Right lung (tissue), 10 donors: ENCODE results near the gene SLC16A1. TPM values are rescaled to one million over a fixed set of nuclear protein-coding genes. Genes with fewer than 3 reads are reported as not detected.
"Not testable (repeated sequence)": the region's sequence is repeated elsewhere in the genome, so short reads cannot be mapped to it uniquely, and the experiment has no call there.

Source experiments
- DNase-seq, 2 donors: peaks; one replicate each; pipeline ENCODE4 v3.0.0-alpha.2; 2013
- long read RNA-seq, 8 donors: transcript quantifications; one replicate each; lab custom pipeline, GENCODE V29; 2026
- polyA plus RNA-seq, 5 donors: library from polyadenylated mRNA; unstranded; fragments of 120-200 nt; gene quantifications; one replicate each; pipeline versions ENCODE4 v1.2.1 to v1.2.3, GENCODE V29; 2013; ENCODE audit warnings: inconsistent platforms in 1 of 5, low replicate concordance in 1 of 5; ENCODE audit not compliant: insufficient read length in 5 of 5, insufficient read depth in 1 of 5

The SLC16A1 gene, protein sequence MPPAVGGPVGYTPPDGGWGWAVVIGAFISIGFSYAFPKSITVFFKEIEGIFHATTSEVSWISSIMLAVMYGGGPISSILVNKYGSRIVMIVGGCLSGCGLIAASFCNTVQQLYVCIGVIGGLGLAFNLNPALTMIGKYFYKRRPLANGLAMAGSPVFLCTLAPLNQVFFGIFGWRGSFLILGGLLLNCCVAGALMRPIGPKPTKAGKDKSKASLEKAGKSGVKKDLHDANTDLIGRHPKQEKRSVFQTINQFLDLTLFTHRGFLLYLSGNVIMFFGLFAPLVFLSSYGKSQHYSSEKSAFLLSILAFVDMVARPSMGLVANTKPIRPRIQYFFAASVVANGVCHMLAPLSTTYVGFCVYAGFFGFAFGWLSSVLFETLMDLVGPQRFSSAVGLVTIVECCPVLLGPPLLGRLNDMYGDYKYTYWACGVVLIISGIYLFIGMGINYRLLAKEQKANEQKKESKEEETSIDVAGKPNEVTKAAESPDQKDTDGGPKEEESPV
- 10 to 100 TPM; 24.7 to 35.8 (median 29.6) TPM for polyA plus RNA-seq
- long read RNA-seq, donor 1, partial matches to known transcripts, result 0 of 5 reads
- long read RNA-seq, donor 1, other reads (novel, unspliced or antisense), result 0 of 5 reads
- long read RNA-seq, donor 2, result 0 reads
- long read RNA-seq, donor 3, partial matches to known transcripts, result 0 of 1 reads
- long read RNA-seq, donor 3, other reads (novel, unspliced or antisense), result 0 of 1 reads
- long read RNA-seq, donor 4, partial matches to known transcripts, result 0 of 4 reads
- long read RNA-seq, donor 4, other reads (novel, unspliced or antisense), result 0 of 4 reads
- long read RNA-seq, donor 5, partial matches to known transcripts, result 0 of 5 reads
- long read RNA-seq, donor 5, other reads (novel, unspliced or antisense), result 0 of 5 reads
- long read RNA-seq, donor 6, transcript SLC16A1-201 (5 exons, 3,910 nt), result major isoform, 5 of 6 reads
- long read RNA-seq, donor 6, partial matches to known transcripts, result 0 of 6 reads
- long read RNA-seq, donor 6, other reads (novel, unspliced or antisense), result 0 of 6 reads
- long read RNA-seq, donor 7, partial matches to known transcripts, result 0 of 2 reads
- long read RNA-seq, donor 7, other reads (novel, unspliced or antisense), result 0 of 2 reads
- long read RNA-seq, donor 8, partial matches to known transcripts, result 19 of 20 reads
- long read RNA-seq, donor 8, other reads (novel, unspliced or antisense), result 0 of 20 reads

DNA sequence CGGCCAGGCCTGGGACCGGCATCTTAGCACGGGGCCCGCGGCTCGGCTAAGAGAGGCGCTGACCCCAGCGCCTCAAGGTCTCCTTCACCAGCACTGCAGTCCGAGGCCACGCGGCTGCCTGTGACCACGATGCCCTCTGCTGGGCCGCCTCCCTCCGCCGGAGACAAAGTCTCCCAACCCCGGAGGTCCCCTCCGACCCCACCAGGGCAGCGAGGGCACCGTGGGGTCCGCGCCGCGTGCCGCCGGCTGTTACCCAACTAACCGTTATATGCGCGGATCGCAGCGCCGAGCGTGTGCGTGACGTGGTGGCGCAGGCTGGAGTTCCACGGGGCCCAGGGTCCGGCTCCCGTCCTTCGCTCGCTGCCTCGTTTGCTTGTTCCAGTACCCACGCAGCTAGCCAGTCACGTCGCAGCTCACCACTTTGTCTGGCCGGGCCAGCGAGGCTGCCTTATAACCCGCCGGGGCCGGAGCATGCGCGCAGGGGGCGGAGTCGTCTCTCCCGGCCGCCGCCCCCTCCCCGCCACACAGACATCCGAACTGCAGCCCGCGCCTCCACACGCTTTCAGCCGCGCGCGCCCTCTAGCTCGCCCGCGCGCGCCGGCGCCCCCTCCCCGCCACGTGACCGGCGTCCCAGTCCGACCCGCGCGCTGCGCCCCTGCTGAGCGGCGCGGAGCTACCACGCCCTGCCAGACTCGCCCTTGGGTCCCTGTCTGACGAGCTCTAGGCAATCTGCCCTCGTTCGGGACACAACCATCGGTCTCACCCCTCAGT, at the start of gene SLC16A1:
Gene SLC16A1 (minus strand): TSS at position 424 of the 771 bp plus-strand sequence. CDS start 26,888 bp downstream, outside the sequence.
- DNase-seq, result peak; percentile 91 to 93

DNA sequence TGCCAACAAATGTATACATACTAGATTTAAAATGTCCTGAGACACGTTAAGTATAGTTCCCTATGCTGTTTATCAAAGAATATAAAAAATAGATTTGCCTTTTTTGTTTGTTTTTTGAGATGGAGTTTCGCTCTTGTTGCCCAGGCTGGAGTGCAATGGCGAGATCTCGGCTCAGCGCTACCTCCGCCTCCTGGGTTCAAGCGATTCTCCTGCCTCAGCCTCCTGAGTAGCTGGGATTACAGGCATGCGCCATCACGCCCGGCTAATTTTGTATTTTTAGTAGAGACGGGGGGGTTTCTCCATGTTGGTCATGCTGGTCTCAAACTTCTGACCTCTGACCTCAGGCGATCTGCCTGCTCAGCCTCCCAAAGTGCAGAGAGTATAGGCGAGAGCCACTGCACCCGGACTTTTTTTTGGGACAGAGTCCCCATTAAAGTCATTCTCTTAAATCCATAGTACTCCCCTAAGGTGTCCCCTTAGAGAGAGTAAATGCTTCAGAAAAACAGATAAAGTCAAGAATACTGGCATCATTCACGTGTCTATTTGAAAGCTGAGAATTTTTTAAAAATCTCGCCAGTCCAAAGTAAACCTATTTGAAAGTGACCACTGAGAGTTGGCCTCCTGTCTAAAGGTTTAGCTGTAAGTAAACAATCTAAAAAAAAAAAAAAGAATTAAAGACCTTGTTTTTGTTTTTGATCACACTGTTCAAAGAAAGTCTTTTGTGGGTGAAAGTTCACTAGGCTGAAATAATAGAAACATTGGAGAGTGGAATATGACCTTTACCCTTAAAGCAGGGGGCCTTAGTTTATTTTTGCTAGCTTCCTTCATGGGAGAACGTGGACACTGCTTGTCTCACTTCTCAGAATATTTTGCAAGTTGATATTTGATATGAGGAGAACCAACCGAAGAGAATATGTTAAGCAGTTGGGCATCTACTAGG, 48.0 kb upstream of the SLC16A1 start:
- no peak for DNase-seq

DNA sequence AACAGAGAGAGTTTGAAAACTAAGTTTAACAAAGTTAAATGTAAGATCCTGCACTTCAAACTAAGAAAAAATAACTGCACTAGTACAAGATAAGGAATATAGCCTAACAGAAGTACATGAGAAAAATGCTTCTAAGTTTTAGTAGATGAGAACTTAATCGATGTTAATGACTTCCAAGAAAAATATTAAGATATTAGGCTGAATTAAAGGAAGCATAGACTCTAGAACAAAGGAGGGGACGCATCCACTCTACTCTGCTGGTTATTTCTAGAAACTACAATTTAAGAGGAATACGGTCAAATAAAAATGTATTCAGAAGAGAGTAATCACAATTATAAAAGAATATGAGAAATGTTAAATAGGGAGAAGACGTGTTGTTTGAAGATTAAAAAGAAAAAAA, 46.3 kb upstream of the SLC16A1 start:
- no peak for DNase-seq

DNA sequence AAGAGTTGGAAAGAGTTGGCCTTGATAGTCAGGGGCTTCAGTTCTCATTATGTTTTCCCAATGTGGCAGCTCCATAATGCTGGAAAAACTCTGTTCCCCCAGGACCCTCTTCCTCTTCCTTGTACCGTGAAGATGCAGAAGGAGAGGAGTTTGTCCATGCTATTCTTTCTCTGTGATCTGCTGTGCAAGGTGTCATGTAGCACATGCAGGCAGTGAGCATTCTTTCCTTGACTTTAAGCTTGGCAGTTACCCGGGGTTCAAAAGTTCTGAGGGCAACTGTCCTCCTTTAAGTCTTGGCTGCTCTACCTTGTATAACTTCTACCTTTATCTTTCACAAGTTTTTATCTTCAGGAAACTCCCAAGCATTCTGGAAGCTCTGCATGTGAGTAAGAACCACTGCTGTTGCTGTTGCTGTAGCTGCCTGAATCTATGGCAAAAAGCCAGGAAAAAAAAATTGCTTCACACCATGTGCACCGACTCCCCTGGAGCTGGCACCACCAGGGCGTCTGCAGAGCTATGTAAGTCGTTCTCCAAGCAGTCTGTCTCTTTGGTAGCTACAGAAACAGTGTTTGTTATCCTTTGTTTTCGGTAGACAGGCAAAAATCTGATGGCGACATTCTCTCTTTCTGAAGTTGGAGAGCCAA, 42.7 kb upstream of the SLC16A1 start:
- peak in 1 of 2 donors; percentile 20 for DNase-seq

- DNase-seq, result no peak
Measured at GRCh38 chr1:112997781-112998180, 41.8 kb upstream of the SLC16A1 start.

GRCh38 chr1:112995890-112996289, 39.9 kb upstream of the SLC16A1 start:
- DNase-seq, result no peak

- DNase-seq, result not testable (repeated sequence)
Measured at GRCh38 chr1:112995021-112995420, 39.0 kb upstream of the SLC16A1 start.

GRCh38 chr1:112992780-112993179, 36.8 kb upstream of the SLC16A1 start:
- DNase-seq, result no peak

- no peak for DNase-seq
Measured at GRCh38 chr1:112991402-112992120, 35.6 kb upstream of the SLC16A1 start.

DNA sequence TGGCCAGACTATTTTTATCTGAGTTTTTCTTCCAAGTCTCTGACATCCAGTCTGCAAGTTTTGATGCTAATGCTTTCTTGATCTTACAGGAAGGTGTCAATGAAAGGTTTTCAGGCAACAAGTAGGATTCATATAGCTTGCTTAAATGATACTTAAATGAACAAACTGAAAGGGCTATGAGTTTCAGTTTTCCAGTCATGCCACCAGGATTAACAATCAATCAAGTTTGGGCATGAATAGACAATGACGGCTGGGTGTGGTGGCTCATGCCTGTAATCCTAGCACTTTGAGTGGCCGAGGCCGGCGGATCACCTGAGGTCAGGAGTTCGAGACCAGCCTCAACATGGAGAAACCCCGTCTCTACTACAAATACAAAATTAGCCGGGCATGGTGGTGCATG, 34.3 kb upstream of the SLC16A1 start:
- no peak for DNase-seq

- no peak for DNase-seq
Measured at GRCh38 chr1:112988367-112988766, 32.4 kb upstream of the SLC16A1 start.

DNA sequence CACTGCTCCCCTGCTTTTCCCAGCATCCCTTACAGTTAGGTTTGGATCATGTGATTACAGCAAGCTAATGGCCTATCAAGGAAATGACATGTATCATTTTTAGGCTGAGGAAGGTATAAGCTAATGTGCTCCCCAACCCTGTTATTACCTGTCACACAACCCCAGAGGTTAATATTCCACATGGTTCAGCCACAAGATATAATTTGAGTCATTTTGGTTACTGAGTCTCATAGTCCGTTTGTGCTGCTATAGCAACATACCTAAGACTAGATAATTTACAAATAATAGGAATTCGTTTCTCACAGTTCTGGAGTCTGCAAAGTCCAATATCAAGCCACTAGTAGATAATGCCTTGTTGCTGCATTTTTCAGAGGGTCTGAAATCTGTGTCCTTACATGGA, 29.1 kb upstream of the SLC16A1 start:
- no peak for DNase-seq

GRCh38 chr1:112983537-112984131, 27.6 kb upstream of the SLC16A1 start:
- DNase-seq, result no peak

GRCh38 chr1:112982853-112983536, 27.0 kb upstream of the SLC16A1 start:
- DNase-seq, result peak in 1 of 2 donors; percentile 20

DNA sequence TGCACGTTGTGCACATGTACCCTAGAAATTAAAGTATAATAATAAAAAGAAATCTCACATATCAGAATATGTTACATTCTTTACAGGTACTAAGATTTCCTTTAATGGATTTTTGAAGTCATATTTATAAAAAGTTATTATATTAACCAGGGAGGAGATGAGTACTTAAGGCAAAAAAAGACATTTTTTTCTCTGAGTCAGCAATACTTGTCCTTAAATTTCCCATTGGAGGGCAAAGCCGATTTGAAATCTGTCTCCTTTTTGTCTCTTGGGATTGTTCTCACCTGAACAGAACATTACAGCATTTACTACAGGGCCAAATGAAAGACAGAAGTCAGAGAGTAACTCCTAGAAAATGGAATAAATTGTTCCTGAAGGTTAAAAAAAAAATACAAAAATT, 26.3 kb upstream of the SLC16A1 start:
- DNase-seq, result no peak

DNA sequence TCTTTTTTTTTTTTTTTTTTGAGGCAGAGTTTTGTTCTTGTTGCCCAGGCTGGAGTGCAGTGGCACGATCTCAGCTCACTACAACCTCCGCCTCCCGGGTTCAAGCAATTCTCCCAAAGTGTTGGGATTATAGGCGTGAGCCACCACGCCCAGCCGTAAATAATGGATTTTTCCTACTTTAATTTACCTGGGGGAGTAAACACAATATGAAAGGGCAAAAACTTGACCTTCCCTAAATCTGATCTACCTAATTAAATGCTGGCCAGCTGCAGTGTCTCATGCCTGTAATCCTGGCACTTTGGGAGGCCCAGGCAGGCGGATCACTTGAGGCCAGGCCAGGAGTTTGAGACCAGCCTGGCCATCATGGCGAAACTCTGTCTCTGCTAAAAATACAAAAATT, 25.8 kb upstream of the SLC16A1 start:
- DNase-seq, result not testable (repeated sequence)

- DNase-seq, result no peak
Measured at GRCh38 chr1:112981426-112981825, 25.4 kb upstream of the SLC16A1 start.

GRCh38 chr1:112975336-112975735, 19.3 kb upstream of the SLC16A1 start:
- no peak for DNase-seq
